Activated T-cell treated with anti-CD3 and anti-CD28 coated beads for 1 hour (primary cell): ENCODE measurements around the gene REG4.

Experiments
- DNase-seq: peaks from one replicate; pipeline ENCODE4 v3.0.0-alpha.2; 2020; ENCODE audit warnings: low read depth

REG4 gene

DNA sequence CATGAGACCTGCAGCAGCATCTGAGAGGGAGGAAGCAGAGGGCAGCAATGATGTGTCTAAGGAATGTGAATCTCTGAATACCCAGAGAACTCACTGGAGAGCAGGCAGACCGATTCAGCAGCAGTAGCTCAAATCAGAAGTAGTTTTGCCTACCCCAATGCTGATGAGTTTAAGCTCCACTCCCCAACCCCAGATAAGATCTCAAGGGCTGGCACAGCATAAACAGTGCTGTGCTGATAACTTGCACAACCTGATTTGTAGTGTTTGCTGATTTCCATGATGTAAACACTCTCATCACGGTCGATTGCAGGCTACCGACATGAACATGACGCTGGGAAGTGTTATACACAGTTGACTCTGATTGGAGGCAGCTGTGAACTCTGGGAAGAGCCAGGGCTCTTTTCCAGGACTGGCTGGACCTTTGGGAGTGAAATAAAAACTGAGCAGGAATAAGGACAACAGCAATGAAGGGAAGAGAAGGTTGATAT is 31.3 kb downstream of the REG4 start:
- DNase-seq, result no peak

DNA sequence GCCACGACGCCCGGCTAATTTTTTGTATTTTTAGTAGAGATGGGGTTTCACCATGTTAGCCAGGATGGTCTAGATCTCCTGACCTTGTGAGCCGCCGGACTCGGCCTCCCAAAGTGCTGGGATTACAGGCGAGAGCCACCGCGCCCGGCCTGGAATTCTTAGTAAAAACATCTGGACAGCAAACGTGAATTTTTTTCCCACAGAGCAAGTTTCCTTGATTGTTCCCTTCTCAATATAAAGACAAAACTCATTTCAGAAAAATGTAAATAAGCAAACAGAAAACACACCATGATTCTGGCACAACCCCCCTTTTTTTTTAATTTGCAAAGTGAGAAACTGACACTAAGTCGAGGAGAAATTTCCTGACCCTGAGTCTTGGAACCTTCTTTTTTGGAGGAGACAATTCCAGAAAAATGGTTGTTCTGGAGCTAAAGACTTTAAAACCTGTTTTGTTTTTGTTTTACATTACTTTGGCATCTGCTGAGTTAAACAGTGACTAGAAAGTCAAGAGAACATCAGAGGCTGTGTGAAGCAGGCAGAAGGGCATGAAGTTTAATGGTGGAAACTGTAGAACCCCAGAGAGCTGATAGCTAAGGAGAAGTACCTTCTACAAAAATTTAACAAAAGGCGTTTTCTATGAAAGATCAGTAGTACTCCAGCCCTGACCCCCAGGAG is 32.2 kb downstream of the REG4 start:
- no peak for DNase-seq

- no peak for DNase-seq
These were observed 32.9 kb downstream of the REG4 start for GRCh38 chr1:119778359-119778758.

- no peak for DNase-seq
These were observed 36.3 kb downstream of the REG4 start for GRCh38 chr1:119774746-119775490.

DNA sequence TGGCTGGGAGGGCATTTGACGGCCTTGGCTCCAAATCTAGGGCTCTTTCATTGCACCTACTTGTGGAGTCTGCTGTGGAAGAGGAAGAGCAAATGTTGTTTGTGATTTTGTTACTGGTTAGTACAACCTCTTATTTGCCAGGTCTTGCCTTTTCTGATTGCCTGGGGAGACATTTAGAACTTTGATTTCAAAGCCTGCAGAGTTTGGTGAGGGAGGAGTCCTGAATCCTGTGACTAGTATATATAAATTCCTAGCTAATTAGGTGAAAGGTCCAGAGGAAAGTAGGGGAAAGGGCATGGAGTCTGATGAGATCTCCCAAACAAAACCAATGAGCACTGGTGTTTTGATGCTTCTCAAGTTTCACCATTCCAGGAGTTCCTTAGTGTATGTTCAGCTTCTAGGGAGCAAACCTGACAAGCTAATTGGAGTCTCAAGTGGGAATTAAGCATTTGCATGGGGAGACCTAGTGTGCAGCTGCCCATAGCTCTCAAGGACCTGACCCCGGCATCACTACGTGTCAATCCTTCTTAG is 37.5 kb downstream of the REG4 start:
- DNase-seq, result no peak

DNA sequence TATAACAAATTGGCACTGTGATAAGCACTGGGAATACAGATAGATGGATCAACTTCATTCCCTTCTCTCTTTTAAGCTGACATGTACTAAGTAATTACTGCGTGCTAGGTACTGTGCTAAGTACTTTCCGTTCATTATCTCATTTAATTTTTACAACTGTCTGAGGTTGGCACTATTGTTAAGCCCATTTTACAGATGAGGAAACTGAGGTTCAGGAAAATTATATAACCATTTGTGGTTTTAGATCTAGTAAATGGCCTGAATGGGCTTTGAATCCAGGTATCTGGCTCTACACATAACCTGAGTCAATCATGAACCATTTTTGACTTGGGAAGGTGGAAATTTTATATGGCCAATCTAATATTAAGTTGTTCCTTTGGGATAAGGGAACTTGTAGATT is 39.0 kb downstream of the REG4 start:
- DNase-seq, result no peak

DNA sequence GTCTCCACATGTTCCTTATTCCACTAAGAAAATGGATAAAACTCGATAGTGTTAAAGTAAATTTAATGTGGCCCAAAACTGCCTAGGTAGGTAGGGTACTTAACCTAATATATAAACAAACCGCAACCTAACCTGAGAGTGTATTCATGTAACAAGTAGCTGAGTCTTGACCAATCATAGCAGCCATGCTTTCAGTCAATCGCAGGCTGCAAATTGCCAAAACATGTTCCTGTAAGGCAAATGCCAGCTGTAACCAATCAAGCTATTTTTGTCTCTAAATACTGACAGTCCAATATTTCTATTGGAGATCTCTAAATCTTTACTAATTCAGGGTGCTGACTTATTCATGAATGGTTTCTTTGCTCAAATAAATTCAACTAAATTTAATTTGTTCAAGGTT is 39.5 kb downstream of the REG4 start:
- no peak for DNase-seq

DNA sequence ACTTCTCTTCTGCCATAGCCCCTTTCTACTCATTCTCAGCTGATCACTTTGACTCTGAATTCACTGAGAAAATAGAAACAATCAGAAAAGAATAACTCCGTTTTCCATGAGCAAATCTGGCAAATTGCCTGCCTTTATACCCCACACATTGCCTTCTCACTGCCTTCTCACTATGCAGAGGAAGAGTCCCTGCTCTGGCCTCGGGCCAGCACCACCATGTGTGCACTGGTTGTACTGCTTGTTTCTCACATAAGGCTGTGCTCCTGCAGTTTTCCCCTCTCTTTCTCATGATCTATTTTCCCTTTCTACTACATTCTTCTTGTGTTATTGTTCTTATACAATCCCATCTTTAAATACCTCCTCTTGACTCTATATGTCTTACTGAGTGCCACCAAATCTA is 40.2 kb downstream of the REG4 start:
- DNase-seq, result no peak

DNA sequence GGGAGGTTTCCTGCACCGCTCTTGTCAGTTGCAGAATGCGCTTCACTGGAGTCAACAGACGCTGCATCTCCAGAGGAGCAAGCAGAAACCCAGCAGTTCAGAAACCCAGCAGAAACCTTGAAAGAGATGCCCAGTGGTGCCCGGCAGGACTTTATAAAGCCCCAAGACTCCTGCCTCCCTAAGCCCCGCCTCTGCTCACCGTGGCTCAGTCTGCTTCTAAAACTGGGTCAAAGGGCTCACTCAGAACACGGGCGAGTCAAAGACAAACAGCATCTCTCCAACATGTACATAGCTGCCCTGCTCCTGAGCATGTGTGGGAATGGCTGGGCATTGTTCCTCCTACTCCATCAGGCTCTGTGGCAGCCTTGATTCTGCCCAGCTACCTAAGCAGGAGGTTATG is 42.5 kb downstream of the REG4 start, which contains the start of gene HMGCS2:
Gene HMGCS2 (minus strand): TSS at position 128 of the 400 bp plus-strand sequence. CDS start 61 bp downstream, at position 67.
- DNase-seq, result no peak

DNA sequence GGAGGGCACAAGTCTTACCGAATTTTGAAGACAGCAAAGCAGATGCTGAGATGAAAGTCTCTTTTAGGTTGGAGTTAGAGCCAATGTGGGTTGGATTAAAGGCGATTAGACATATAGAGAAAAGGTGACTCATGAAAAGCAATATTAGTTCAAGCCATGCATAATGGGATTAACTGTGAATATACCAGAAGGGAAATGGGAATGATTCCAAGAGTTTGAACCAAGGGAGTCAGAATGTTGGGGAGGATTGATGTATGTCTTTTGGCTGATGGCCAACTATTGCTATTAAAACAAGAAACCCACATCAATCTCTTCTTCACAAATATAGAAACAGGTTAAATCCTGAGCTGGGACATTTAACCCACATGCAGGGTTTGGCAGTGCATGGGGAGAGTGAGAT is 43.8 kb downstream of the REG4 start:
- no peak for DNase-seq

DNA sequence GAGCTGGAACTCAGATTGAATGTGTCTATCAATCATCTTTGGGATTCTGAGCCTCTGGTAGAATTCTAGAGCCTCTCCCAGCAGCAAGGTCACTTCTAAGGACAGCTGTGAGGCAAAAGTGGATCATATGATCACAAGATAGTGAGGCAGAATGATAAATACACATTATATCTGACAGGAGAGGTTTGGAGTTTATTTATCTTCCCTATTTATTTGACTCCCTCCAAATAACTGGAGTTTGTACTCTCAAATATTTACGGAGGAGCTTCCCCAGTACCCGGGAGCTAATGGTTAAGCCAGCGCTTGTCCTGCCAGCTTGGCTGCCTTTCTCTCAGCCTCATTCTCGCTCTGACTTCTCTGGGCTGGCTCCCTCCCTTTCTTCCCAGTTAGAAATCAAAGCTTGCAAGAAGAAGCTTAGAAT is 44.9 kb downstream of the REG4 start:
- no peak for DNase-seq

- DNase-seq, result no peak
These were observed 47.0 kb downstream of the REG4 start for GRCh38 chr1:119764220-119764619.

DNA sequence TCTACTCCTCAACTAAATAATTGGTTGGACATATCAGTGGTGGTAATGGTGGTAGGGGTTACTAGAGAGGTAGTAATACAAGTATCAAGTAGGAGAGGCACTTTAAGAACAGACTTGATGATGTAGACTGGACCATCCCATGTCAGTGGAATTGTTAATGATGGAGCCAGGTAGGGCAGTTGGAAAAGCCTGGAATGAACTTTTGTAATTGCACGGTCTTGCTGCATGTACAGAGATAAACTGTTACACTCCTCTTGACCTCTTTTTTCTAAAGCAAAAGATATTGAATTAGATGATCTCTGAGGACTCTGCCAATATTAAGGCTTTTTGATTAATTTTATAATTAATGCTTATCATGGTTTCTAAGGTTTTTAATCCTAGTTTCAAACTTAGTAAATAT is 48.3 kb downstream of the REG4 start:
- no peak for DNase-seq

GRCh38 chr1:119762409-119762808 is 48.9 kb downstream of the REG4 start:
- no peak for DNase-seq

GRCh38 chr1:119758584-119758983 is 52.7 kb downstream of the REG4 start:
- no peak for DNase-seq

- no peak for DNase-seq
These were observed 58.7 kb downstream of the REG4 start for GRCh38 chr1:119752592-119752991.

DNA sequence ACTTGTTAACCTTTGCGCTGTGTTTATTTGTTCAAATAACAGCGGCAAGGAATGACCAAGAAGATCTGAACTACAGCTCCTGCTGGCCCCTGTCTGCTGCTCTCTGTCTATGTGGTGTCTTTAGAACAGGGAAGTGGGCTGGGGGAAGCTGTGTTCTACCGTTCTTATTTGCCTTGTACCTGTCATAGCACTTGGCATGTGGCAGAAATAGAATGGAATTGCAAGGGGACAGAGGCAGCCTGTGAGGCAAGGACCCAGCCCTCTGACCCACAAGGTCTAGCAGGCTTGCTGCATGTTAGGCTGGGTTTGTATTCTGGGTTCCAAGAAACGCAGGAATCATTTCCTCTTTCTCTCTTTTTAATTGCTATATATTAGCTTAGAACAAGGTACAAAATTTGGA is 63.2 kb downstream of the REG4 start:
- no peak for DNase-seq

DNA sequence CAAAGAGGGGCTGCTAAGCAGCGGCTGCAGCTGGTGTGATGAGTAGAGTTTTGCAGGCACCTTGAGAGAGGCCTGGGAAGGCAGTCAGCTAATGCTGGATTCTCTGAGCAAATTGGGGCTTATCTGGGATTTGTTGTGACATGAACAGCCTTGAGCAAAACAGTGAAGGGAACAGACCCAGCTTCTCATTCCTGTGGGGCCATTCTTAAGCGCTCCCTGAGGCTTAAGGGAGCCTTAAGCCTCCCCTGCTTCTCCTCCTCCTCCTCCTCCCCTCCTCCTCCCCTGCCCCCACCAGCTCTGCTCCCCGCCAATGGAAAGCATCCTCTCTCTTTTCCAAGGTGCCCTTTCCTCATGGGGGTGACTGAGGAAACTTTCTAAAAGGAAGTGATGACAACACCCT is 63.8 kb downstream of the REG4 start:
- DNase-seq, result no peak

- DNase-seq, result no peak
These were observed 66.2 kb downstream of the REG4 start for GRCh38 chr1:119745034-119745433.

GRCh38 chr1:119744598-119744942 is 66.7 kb downstream of the REG4 start:
- DNase-seq, result no peak
